HEK293 (cell line): ENCODE results near the gene IL1RAPL1.

Experiments
- REST ChIP-seq: fragments of 450-650 bp; formaldehyde crosslinking; IDR thresholded peaks from 2 replicates; pipeline ENCODE4 v1.5.1; 2016; ENCODE audit warnings: missing biosample characterization, missing genetic modification characterization
- ZBTB49 ChIP-seq: fragments of 450-650 bp; formaldehyde crosslinking; IDR thresholded peaks from 2 replicates; pipeline ENCODE4 v1.5.1; 2016; ENCODE audit warnings: missing biosample characterization, missing genetic modification characterization, low read depth
- ZNF138 ChIP-seq: fragments of 450-650 bp; formaldehyde crosslinking; IDR thresholded peaks from 2 replicates; pipeline ENCODE4 v1.5.1; 2016; ENCODE audit warnings: missing biosample characterization, missing genetic modification characterization, borderline replicate concordance
- ZNF18 ChIP-seq: fragments of 450-650 bp; formaldehyde crosslinking; IDR thresholded peaks from 2 replicates; pipeline ENCODE4 v1.5.1; 2016; ENCODE audit warnings: missing biosample characterization, missing genetic modification characterization
- TF ChIP-seq, protein P1 (sequence below): fragments of 450-650 bp; formaldehyde crosslinking; IDR thresholded peaks from 2 replicates; pipeline ENCODE4 v1.5.1; 2017; ENCODE audit warnings: missing biosample characterization, missing genetic modification characterization
- TF ChIP-seq, protein P2 (sequence below): fragments of 450-650 bp; formaldehyde crosslinking; IDR thresholded peaks from 2 replicates; pipeline ENCODE4 v1.5.1; 2016; ENCODE audit warnings: missing biosample characterization, missing genetic modification characterization

DNA sequence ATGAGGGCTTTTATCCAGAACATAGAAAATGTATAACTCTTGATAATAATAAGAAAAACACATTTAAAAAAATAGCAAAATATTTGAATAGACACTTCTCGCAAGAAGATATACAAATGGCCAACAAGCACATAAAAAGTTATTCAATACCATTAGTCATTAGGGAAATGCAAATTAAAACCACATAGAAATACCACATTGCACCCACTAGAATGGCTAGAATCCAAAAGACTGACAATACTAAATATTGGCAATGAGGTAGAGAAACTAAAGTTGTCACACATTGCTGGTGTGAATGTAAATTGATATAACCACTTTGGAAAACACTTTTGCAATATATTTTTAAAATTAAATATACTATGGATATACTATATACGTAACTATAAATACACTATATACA is 873.8 kb downstream of the IL1RAPL1 start:
- TF ChIP-seq, protein P1, sequence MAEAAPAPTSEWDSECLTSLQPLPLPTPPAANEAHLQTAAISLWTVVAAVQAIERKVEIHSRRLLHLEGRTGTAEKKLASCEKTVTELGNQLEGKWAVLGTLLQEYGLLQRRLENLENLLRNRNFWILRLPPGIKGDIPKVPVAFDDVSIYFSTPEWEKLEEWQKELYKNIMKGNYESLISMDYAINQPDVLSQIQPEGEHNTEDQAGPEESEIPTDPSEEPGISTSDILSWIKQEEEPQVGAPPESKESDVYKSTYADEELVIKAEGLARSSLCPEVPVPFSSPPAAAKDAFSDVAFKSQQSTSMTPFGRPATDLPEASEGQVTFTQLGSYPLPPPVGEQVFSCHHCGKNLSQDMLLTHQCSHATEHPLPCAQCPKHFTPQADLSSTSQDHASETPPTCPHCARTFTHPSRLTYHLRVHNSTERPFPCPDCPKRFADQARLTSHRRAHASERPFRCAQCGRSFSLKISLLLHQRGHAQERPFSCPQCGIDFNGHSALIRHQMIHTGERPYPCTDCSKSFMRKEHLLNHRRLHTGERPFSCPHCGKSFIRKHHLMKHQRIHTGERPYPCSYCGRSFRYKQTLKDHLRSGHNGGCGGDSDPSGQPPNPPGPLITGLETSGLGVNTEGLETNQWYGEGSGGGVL (tag by site-specific recombination): no peak
- no peak for TF ChIP-seq REST (tag by site-specific recombination)
- no peak for TF ChIP-seq ZNF138
- no peak for TF ChIP-seq ZNF18 (tag by site-specific recombination)
- TF ChIP-seq ZBTB49 (tag by site-specific recombination): no peak
- TF ChIP-seq, protein P2, sequence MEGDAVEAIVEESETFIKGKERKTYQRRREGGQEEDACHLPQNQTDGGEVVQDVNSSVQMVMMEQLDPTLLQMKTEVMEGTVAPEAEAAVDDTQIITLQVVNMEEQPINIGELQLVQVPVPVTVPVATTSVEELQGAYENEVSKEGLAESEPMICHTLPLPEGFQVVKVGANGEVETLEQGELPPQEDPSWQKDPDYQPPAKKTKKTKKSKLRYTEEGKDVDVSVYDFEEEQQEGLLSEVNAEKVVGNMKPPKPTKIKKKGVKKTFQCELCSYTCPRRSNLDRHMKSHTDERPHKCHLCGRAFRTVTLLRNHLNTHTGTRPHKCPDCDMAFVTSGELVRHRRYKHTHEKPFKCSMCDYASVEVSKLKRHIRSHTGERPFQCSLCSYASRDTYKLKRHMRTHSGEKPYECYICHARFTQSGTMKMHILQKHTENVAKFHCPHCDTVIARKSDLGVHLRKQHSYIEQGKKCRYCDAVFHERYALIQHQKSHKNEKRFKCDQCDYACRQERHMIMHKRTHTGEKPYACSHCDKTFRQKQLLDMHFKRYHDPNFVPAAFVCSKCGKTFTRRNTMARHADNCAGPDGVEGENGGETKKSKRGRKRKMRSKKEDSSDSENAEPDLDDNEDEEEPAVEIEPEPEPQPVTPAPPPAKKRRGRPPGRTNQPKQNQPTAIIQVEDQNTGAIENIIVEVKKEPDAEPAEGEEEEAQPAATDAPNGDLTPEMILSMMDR: no peak
